ENCODE measurements around the gene ZSWIM8. TPM values are rescaled to one million over a fixed set of nuclear protein-coding genes. Genes with fewer than 3 reads are reported as not detected.

The ZSWIM8 gene
- total and polyA plus RNA-seq, 2 of the 8 experiments (the other 6 are each of a cell fraction or from before 2014, with no cell fraction given) = 44.7 to 99.7 TPM

DNA sequence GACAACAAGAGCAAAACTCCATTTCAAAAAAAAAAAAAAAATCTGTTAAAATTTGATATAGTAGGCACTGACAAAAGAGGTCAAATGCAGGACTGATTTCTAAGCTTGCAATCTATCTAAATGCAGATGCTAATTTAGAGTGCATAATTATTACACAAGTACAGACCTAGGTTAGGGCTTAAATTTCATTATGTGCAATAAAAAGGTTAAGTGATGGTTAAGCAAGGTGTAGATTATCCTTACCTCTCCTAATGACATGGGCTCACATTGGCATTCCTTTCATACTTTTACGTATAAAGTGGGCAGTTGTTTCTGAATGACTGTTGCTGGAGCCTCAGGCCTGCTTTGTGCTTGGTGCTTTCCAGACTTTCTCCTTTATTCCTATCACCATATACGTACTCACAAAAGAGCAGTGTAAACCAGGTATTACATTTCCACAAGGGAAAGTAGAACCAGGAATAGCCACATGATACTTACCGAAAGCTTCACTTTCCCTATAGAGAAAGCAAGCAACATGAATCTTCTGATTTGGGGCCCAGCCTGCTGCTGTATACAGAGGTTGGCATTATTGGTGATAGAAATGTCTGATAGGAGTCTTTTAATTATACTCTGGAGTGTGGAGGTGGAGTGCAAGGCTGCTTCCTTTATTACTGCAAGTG is 5.7 kb upstream of the ZSWIM8 start (continued):
- no peak for TF ChIP-seq KDM1A (IDR thresholded peaks at IDR 0.05; ENCODE audit: borderline replicate concordance, low read length)
- TF ChIP-seq, protein P1, sequence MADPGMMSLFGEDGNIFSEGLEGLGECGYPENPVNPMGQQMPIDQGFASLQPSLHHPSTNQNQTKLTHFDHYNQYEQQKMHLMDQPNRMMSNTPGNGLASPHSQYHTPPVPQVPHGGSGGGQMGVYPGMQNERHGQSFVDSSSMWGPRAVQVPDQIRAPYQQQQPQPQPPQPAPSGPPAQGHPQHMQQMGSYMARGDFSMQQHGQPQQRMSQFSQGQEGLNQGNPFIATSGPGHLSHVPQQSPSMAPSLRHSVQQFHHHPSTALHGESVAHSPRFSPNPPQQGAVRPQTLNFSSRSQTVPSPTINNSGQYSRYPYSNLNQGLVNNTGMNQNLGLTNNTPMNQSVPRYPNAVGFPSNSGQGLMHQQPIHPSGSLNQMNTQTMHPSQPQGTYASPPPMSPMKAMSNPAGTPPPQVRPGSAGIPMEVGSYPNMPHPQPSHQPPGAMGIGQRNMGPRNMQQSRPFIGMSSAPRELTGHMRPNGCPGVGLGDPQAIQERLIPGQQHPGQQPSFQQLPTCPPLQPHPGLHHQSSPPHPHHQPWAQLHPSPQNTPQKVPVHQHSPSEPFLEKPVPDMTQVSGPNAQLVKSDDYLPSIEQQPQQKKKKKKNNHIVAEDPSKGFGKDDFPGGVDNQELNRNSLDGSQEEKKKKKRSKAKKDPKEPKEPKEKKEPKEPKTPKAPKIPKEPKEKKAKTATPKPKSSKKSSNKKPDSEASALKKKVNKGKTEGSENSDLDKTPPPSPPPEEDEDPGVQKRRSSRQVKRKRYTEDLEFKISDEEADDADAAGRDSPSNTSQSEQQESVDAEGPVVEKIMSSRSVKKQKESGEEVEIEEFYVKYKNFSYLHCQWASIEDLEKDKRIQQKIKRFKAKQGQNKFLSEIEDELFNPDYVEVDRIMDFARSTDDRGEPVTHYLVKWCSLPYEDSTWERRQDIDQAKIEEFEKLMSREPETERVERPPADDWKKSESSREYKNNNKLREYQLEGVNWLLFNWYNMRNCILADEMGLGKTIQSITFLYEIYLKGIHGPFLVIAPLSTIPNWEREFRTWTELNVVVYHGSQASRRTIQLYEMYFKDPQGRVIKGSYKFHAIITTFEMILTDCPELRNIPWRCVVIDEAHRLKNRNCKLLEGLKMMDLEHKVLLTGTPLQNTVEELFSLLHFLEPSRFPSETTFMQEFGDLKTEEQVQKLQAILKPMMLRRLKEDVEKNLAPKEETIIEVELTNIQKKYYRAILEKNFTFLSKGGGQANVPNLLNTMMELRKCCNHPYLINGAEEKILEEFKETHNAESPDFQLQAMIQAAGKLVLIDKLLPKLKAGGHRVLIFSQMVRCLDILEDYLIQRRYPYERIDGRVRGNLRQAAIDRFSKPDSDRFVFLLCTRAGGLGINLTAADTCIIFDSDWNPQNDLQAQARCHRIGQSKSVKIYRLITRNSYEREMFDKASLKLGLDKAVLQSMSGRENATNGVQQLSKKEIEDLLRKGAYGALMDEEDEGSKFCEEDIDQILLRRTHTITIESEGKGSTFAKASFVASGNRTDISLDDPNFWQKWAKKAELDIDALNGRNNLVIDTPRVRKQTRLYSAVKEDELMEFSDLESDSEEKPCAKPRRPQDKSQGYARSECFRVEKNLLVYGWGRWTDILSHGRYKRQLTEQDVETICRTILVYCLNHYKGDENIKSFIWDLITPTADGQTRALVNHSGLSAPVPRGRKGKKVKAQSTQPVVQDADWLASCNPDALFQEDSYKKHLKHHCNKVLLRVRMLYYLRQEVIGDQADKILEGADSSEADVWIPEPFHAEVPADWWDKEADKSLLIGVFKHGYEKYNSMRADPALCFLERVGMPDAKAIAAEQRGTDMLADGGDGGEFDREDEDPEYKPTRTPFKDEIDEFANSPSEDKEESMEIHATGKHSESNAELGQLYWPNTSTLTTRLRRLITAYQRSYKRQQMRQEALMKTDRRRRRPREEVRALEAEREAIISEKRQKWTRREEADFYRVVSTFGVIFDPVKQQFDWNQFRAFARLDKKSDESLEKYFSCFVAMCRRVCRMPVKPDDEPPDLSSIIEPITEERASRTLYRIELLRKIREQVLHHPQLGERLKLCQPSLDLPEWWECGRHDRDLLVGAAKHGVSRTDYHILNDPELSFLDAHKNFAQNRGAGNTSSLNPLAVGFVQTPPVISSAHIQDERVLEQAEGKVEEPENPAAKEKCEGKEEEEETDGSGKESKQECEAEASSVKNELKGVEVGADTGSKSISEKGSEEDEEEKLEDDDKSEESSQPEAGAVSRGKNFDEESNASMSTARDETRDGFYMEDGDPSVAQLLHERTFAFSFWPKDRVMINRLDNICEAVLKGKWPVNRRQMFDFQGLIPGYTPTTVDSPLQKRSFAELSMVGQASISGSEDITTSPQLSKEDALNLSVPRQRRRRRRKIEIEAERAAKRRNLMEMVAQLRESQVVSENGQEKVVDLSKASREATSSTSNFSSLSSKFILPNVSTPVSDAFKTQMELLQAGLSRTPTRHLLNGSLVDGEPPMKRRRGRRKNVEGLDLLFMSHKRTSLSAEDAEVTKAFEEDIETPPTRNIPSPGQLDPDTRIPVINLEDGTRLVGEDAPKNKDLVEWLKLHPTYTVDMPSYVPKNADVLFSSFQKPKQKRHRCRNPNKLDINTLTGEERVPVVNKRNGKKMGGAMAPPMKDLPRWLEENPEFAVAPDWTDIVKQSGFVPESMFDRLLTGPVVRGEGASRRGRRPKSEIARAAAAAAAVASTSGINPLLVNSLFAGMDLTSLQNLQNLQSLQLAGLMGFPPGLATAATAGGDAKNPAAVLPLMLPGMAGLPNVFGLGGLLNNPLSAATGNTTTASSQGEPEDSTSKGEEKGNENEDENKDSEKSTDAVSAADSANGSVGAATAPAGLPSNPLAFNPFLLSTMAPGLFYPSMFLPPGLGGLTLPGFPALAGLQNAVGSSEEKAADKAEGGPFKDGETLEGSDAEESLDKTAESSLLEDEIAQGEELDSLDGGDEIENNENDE (IDR thresholded peaks at IDR 0.05; ENCODE audit: insufficient replicate concordance, low read length) = no peak
- no peak for TF ChIP-seq KDM5A (IDR thresholded peaks at IDR 0.05; ENCODE audit: low read length)
- TF ChIP-seq SIRT6 (IDR thresholded peaks at IDR 0.05; ENCODE audit: low read length) = no peak
- TF ChIP-seq GTF2F1 (IDR thresholded peaks at IDR 0.05; ENCODE audit: borderline replicate concordance, low read depth, low read length) = no peak
